ENCODE measurements around the gene KRTAP4-6. TPM values are rescaled to one million over a fixed set of nuclear protein-coding genes. Genes with fewer than 3 reads are reported as not detected.
"Not testable (repeated sequence)": the region's sequence is repeated elsewhere in the genome, so short reads cannot be mapped to it uniquely, and the experiment has no call there.

Gene KRTAP4-6
- total RNA-seq, 1 donor from 2014 or later, result not detected

DNA sequence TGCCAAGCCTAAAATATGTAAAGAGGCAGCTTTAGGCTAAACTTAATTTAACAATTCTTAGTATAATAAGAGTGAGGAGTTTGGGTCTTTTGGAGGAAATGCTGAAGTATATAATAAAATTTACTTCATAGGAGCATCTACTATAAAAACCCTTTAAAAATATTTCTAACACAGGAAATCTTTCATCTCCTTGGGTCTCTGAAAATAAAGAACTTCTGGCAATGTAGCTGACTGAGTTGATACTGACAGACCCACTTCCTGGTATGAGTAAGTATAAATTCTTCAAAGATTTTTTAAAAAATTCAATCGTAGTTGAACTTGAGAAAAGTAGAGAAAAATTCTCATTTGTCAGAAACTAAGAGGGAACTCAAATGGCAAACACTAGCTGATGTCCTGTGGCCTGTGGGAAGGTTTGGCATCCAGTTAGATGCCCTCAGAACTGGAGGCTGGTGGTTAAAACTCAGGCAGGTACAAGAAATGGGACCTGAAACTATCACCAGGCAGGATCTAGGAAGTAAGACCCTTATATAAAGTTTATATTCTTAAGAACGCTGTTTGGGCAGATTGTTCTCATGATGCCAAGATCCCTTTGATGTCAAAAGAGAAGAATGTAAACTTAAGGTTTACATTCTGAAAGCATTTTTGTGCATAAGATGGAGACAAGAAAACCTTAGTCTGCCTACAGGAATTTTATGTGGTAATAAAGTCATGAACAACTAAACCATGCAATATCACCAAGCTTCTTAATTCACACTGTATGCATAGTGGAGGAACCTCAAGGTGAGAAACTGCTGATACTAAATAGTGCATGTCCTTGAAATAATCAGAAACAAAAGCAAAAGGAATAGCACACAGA lies 6.2 kb downstream of the KRTAP4-6 start:
- TF ChIP-seq, protein P1, sequence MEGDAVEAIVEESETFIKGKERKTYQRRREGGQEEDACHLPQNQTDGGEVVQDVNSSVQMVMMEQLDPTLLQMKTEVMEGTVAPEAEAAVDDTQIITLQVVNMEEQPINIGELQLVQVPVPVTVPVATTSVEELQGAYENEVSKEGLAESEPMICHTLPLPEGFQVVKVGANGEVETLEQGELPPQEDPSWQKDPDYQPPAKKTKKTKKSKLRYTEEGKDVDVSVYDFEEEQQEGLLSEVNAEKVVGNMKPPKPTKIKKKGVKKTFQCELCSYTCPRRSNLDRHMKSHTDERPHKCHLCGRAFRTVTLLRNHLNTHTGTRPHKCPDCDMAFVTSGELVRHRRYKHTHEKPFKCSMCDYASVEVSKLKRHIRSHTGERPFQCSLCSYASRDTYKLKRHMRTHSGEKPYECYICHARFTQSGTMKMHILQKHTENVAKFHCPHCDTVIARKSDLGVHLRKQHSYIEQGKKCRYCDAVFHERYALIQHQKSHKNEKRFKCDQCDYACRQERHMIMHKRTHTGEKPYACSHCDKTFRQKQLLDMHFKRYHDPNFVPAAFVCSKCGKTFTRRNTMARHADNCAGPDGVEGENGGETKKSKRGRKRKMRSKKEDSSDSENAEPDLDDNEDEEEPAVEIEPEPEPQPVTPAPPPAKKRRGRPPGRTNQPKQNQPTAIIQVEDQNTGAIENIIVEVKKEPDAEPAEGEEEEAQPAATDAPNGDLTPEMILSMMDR (IDR thresholded peaks at IDR 0.05), result no peak
- Mint-ChIP-seq H3K4me1 (ENCODE audit: unreplicated experiment) (peaks cover 7% of the 10 kb centered on the region), H3K4me3 (ENCODE audit: unreplicated experiment) (no peak overlapping the region), H3K9me3 (ENCODE audit: unreplicated experiment) (peaks cover 14% of the 10 kb centered on the region), H3K27me3 (ENCODE audit: unreplicated experiment) (no peaks in the 10 kb centered on the region), H3K27ac (ENCODE audit: unreplicated experiment) (no peak overlapping the region), H3K36me3 (ENCODE audit: unreplicated experiment) (peaks cover 5% of the 10 kb centered on the region)
- no peak for DNase-seq (ENCODE audit: extremely low spot score, unreplicated experiment)

DNA sequence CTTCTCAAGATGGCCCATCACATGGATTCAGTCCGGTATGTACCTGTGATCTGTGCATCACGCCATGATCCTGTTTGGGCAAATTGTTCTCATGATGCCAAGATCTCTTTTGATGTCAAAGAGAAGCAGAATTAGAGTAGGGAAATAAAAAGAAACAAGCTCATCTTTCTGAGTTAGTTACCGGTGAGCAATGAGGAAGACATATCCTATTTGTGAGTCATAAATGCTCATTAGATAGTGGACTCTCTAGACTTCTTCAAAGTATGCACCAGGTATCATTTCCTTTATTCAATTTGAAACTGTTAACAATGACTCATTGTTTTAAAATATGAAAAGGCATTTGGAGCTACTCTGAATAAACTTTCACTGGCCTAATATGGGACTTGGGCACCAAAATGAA lies 8.4 kb downstream of the KRTAP4-6 start:
- TF ChIP-seq, protein P1 (IDR thresholded peaks at IDR 0.05), result no peak
- Mint-ChIP-seq H3K27ac (ENCODE audit: unreplicated experiment) (no peak overlapping the region), H3K4me3 (ENCODE audit: unreplicated experiment) (no peak overlapping the region), H3K27me3 (ENCODE audit: unreplicated experiment) (no peaks in the 10 kb centered on the region), H3K4me1 (ENCODE audit: unreplicated experiment) (peaks cover 7% of the 10 kb centered on the region), H3K9me3 (ENCODE audit: unreplicated experiment) (peaks cover 10% of the 10 kb centered on the region), H3K36me3 (ENCODE audit: unreplicated experiment) (no peaks in the 10 kb centered on the region)
- DNase-seq (ENCODE audit: extremely low spot score, unreplicated experiment), result no peak

DNA sequence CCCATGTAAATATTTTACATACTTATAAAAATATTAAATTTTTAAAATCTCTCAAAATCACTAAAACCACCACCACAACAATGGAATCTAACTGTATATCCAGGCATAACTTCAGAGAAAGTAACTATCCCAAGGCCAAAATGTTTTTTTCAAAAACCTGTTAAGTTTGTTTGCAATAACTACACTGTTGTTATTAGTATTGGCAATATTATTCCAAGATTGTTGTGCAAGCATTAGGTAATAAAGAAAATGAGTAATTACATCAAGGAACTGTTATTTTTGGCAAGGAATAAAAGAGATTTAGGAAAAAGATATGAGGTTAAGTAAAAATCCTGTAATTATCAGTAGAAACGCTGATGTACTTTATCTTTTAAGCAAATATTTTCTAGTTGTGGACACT lies 13.0 kb downstream of the KRTAP4-6 start:
- Mint-ChIP-seq H3K27ac (ENCODE audit: unreplicated experiment) (no peak overlapping the region), H3K36me3 (ENCODE audit: unreplicated experiment) (no peaks in the 10 kb centered on the region), H3K27me3 (ENCODE audit: unreplicated experiment) (no peaks in the 10 kb centered on the region), H3K9me3 (ENCODE audit: unreplicated experiment) (peaks cover 12% of the 10 kb centered on the region), H3K4me3 (ENCODE audit: unreplicated experiment) (no peak overlapping the region), H3K4me1 (ENCODE audit: unreplicated experiment) (peaks cover 19% of the 10 kb centered on the region)
- TF ChIP-seq, protein P1 (IDR thresholded peaks at IDR 0.05), result no peak
- no peak for DNase-seq (ENCODE audit: extremely low spot score, unreplicated experiment)

DNA sequence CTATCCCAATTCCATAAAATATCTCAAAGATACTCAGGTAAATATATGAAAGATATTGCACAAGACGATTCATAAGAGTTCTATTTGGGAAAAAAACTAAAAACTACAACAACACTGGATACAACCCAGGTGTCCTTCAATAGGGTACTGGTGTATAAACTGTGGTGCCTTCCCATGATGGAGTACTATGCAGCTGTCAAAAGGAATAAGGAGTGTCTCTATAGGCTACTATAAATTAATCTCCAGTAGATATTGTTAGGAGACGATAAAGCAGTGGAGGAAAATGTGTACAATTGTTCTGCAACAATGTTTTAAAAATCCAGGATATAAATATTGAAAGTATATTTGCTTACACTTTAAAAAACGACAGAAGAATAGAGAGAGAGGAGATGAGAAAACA lies 13.9 kb downstream of the KRTAP4-6 start:
- TF ChIP-seq, protein P1 (IDR thresholded peaks at IDR 0.05), result no peak
- Mint-ChIP-seq H3K27ac (ENCODE audit: unreplicated experiment) (no peak overlapping the region), H3K27me3 (ENCODE audit: unreplicated experiment) (no peaks in the 10 kb centered on the region), H3K4me1 (ENCODE audit: unreplicated experiment) (peaks cover 16% of the 10 kb centered on the region), H3K4me3 (ENCODE audit: unreplicated experiment) (no peak overlapping the region), H3K9me3 (ENCODE audit: unreplicated experiment) (peaks cover 12% of the 10 kb centered on the region), H3K36me3 (ENCODE audit: unreplicated experiment) (no peaks in the 10 kb centered on the region)
- no peak for DNase-seq (ENCODE audit: extremely low spot score, unreplicated experiment)

DNA sequence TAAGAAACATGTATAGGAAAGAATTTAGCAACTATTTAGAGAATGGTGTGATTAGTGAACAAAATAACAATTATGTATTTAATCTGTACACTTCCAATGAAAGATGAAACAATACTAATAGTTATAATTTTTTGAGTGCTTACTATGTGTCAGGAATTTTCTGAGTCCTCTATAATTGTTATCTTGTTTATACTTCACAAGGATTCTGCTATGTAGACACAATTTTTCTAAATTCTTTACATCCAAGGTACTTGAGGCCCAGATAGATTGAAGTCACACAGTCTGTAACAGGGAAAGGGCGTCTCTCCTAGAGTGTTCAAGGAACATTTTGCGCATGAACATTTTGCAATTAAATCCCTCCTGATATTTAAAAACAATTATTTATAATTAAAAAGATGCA lies 15.3 kb downstream of the KRTAP4-6 start:
- no peak for DNase-seq (ENCODE audit: extremely low spot score, unreplicated experiment)
- Mint-ChIP-seq H3K9me3 (ENCODE audit: unreplicated experiment) (peaks cover 12% of the 10 kb centered on the region), H3K27ac (ENCODE audit: unreplicated experiment) (no peak overlapping the region), H3K4me1 (ENCODE audit: unreplicated experiment) (peaks cover 17% of the 10 kb centered on the region), H3K36me3 (ENCODE audit: unreplicated experiment) (no peaks in the 10 kb centered on the region), H3K27me3 (ENCODE audit: unreplicated experiment) (no peaks in the 10 kb centered on the region), H3K4me3 (ENCODE audit: unreplicated experiment) (no peak overlapping the region)
- TF ChIP-seq, protein P1 (IDR thresholded peaks at IDR 0.05), result no peak

DNA sequence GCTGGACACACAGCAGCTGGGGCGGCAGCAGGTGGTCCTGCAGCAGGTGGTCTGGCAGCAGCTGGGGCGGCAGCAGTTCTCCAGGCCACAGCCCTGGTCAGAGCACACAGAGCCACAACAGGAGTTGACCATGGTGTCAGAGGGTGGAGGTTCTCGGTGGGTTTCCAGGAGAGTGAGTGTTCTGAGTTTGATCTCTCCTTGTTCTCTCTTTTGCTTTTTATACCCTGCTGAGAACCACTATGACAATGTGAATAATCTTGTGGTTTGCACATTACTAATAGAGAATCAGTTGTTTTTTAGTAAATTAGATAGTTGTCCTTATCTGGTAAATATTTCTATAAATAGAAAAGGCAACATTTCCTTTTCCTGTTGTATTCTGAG lies 16.4 kb downstream of the KRTAP4-6 start, which contains the start of gene KRTAP4-12:
TSS of gene KRTAP4-12 (minus strand) at position 192 of the 381 bp plus-strand sequence. CDS start at position 132, 60 bp downstream.
- not testable (repeated sequence) for H3K9me3 Mint-ChIP-seq (ENCODE audit: unreplicated experiment); H3K4me3 Mint-ChIP-seq (ENCODE audit: unreplicated experiment); DNase-seq (ENCODE audit: extremely low spot score, unreplicated experiment); H3K27me3 Mint-ChIP-seq (ENCODE audit: unreplicated experiment); H3K27ac Mint-ChIP-seq (ENCODE audit: unreplicated experiment); H3K36me3 Mint-ChIP-seq (ENCODE audit: unreplicated experiment)
- peaks cover 25% of the 10 kb centered on the region for H3K4me1 Mint-ChIP-seq (ENCODE audit: unreplicated experiment)

DNA sequence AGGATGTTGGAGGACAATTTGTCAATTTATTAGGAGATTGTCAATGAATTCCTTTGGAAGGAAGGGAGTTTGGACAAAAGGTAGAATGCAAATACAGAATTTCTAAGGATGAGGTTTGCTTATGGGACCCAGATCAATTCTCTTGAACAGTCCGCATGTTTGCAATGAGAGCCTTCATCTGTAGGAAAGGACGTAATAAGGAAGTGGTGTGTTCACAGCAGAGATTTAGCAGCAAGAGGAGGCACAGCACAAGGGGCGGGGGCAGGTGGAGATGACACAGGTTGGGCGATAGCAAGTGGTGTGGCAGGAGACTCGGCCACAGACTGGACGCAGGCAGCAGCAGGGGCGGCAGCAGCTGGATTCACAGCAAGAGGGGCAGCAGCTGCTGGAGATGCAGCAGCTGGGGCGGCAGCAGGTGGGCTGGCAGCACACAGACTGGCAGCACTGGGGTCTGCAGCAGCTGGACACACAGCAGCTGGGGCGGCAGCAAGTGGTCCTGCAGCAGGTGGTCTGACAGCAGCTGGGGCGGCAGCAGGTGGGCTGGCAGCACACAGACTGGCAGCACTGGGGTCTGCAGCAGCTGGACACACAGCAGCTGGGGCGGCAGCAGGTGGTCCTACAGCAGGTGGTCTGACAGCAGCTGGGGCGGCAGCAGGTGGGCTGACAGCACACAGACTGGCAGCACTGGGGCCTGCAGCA lies 16.9 kb downstream of the KRTAP4-6 start:
- not testable (repeated sequence) for DNase-seq (ENCODE audit: extremely low spot score, unreplicated experiment); H3K27ac Mint-ChIP-seq (ENCODE audit: unreplicated experiment); H3K4me3 Mint-ChIP-seq (ENCODE audit: unreplicated experiment); H3K27me3 Mint-ChIP-seq (ENCODE audit: unreplicated experiment); H3K9me3 Mint-ChIP-seq (ENCODE audit: unreplicated experiment); H3K36me3 Mint-ChIP-seq (ENCODE audit: unreplicated experiment)
- peaks cover 31% of the 10 kb centered on the region for H3K4me1 Mint-ChIP-seq (ENCODE audit: unreplicated experiment)

Data from osteocyte (in vitro differentiated cells).